HCT116 (cell line): Measurements from ENCODE around the gene GPR108. TPM values are rescaled to one million over a fixed set of nuclear protein-coding genes. Genes with fewer than 3 reads are reported as not detected.

Experiments
- ATAC-seq: fragments of 200-7000 bp; cut with Tn5 transposase; 2 replicates; pipeline ENCODE4 v1.9.1; 2020; ENCODE audit warnings: mild to moderate bottlenecking, moderate library complexity
- BruUV-seq: library from RNA; stranded (reverse); fragments of 400-500 nt; replicated peaks from 2 replicates; lab custom pipeline; 2021; lab: Mats Ljungman, UMichigan
- CTCF ChIA-PET: fragments of 300-600 bp; sonication (Branson Sonifier 250); formaldehyde crosslinking; loops from one replicate; lab custom pipeline; 2021; ENCODE audit warnings: antibody characterized with exemption; lab: Charles Lee
- POLR2A ChIA-PET: fragments of 300-600, 350-600 bp; sonication (Branson Sonifier 250); formaldehyde crosslinking; loops from one replicate; lab custom pipeline; 2021; ENCODE audit warnings: antibody characterized with exemption; lab: Charles Lee
- RAD21 ChIA-PET, 2 experiments: fragments of 300-600 bp; sonication (Branson Sonifier 250); formaldehyde crosslinking; loops; one replicate each; lab custom pipeline; 2023; ENCODE audit warnings: low total read pairs in 2 of 2; ENCODE audit not compliant: uncharacterized antibody in 2 of 2, unreplicated experiment in 2 of 2, low non-redundant PET in 1 of 2; lab: Charles Lee
- DNase-seq: peaks from one replicate; pipeline ENCODE4 v3.0.0-alpha.2; 2010; ENCODE audit warnings: low read depth, low spot score
- H2AFZ ChIP-seq: fragments of 200-600 bp; shearing (Covaris generic), sonication (generic); 2 replicates; pipeline ENCODE4 v1.6.1; 2017; ENCODE audit warnings: low read depth, mixed run types, mixed read lengths, antibody characterized with exemption, low read length; ENCODE audit not compliant: poor library complexity, severe bottlenecking
- H3K27ac ChIP-seq: 2 replicates; pipeline ENCODE4 v1.5.1; 2012; ENCODE audit warnings: low read depth, low read length
- H3K27me3 ChIP-seq: fragments of 200-600 bp; sonication (generic); 2 replicates; pipeline ENCODE4 v1.6.1; 2016; ENCODE audit warnings: mixed run types, low read length, mixed read lengths; ENCODE audit not compliant: insufficient read depth
- H3K36me3 ChIP-seq, 2 experiments: fragments of 200-500 bp in 1 of 2; fragments of 200-600 bp in 1 of 2; sonication (Bioruptor generic) in 1 of 2; sonication (generic) in 1 of 2; 2 replicates each; pipeline versions ENCODE4 v1.5.1 to v1.6.1; 2014 to 2016; ENCODE audit warnings: low read length in 2 of 2, inconsistent platforms in 1 of 2, mixed read lengths in 1 of 2, mixed run types in 1 of 2; ENCODE audit not compliant: insufficient read depth in 2 of 2, control insufficient read depth in 1 of 2
- H3K4me1 ChIP-seq, 2 experiments: fragments of 200-600 bp in 1 of 2; sonication (generic) in 1 of 2; 2 replicates each; pipeline versions ENCODE4 v1.5.1 to v1.6.1; 2012 to 2017; ENCODE audit warnings: low read length in 2 of 2, inconsistent platforms in 1 of 2, mild to moderate bottlenecking in 1 of 2, mixed read lengths in 1 of 2, mixed run types in 1 of 2, moderate library complexity in 1 of 2; ENCODE audit not compliant: insufficient read depth in 2 of 2, control insufficient read depth in 1 of 2
- H3K4me2 ChIP-seq: fragments of 200-600 bp; sonication (generic); 2 replicates; pipeline ENCODE4 v1.6.1; 2017; ENCODE audit warnings: mixed run types, low read length, mixed read lengths
- H3K4me3 ChIP-seq, 2 experiments: fragments of 200-600 bp in 1 of 2; sonication (generic) in 1 of 2; replicated peaks in 1 of 2; 2 replicates each; pipeline ENCODE4 v1.5.1; 2011 to 2016; ENCODE audit warnings: low read length in 2 of 2, control low read depth in 1 of 2, low read depth in 1 of 2, mild to moderate bottlenecking in 1 of 2, mixed read lengths in 1 of 2, mixed run types in 1 of 2
- H3K79me2 ChIP-seq: fragments of 200-600 bp; sonication (generic); 2 replicates; pipeline ENCODE4 v1.6.1; 2017; ENCODE audit warnings: mild to moderate bottlenecking, mixed run types, low read length, moderate library complexity, mixed read lengths; ENCODE audit not compliant: insufficient read depth
- H3K9ac ChIP-seq: fragments of 200-600 bp; sonication (generic); 2 replicates; pipeline ENCODE4 v1.6.1; 2016; ENCODE audit warnings: low read length, mixed read lengths
- H3K9me2 ChIP-seq: fragments of 200-600 bp; sonication (generic), shearing (Covaris generic); 2 replicates; pipeline ENCODE4 v1.6.1; 2017; ENCODE audit warnings: mixed run types, mild to moderate bottlenecking, moderate library complexity; ENCODE audit not compliant: insufficient read depth
- H3K9me3 ChIP-seq, 2 experiments: fragments of 200-500 bp in 1 of 2; fragments of 200-600 bp in 1 of 2; sonication (Bioruptor generic) in 1 of 2; sonication (generic) in 1 of 2; 2 replicates each; pipeline ENCODE4 v1.6.1; 2014 to 2017; ENCODE audit warnings: low read length in 2 of 2, mixed read lengths in 2 of 2, inconsistent platforms in 1 of 2, low read depth in 1 of 2, mild to moderate bottlenecking in 1 of 2, mixed run types in 1 of 2, moderate library complexity in 1 of 2; ENCODE audit not compliant: control insufficient read depth in 1 of 2, insufficient read depth in 1 of 2
- H4K20me1 ChIP-seq: fragments of 200-600 bp; sonication (generic), shearing (Covaris generic); 2 replicates; pipeline ENCODE4 v1.6.1; 2017; ENCODE audit warnings: mixed run types, mild to moderate bottlenecking, moderate library complexity; ENCODE audit not compliant: insufficient read depth
- CBX3 ChIP-seq: IDR thresholded peaks from 2 replicates; pipeline ENCODE4 v1.6.1; 2012; ENCODE audit warnings: low read depth
- CEBPB ChIP-seq: IDR thresholded peaks from 2 replicates; pipeline ENCODE4 v1.6.1; 2012; ENCODE audit warnings: low read depth
- ELF1 ChIP-seq: IDR thresholded peaks from 2 replicates; pipeline ENCODE4 v1.6.1; 2012; ENCODE audit warnings: low read depth, borderline replicate concordance
- EZH2 ChIP-seq: fragments of 200-600 bp; sonication (generic); IDR thresholded peaks from 2 replicates; pipeline ENCODE4 v1.6.1; 2017; ENCODE audit warnings: antibody characterized with exemption, mixed run types
- FOSL1 ChIP-seq: IDR thresholded peaks from 2 replicates; pipeline ENCODE4 v1.6.1; 2012; ENCODE audit warnings: low read depth
- JUND ChIP-seq: IDR thresholded peaks from 2 replicates; pipeline ENCODE4 v1.6.1; 2012
- POLR2A ChIP-seq: IDR thresholded peaks from 2 replicates; pipeline ENCODE4 v1.7.0; 2011; ENCODE audit warnings: borderline replicate concordance; ENCODE audit not compliant: insufficient read depth, insufficient read length; ENCODE audit errors: extremely low read depth
- POLR2AphosphoS5 ChIP-seq: IDR thresholded peaks from 2 replicates; pipeline ENCODE4 v1.6.1; 2011; ENCODE audit warnings: mild to moderate bottlenecking, low read depth, low read length, moderate library complexity
- RAD21 ChIP-seq: IDR thresholded peaks from 2 replicates; pipeline ENCODE4 v1.6.1; 2012; ENCODE audit warnings: low read depth, mild to moderate bottlenecking
- REST ChIP-seq: IDR thresholded peaks from 2 replicates; pipeline ENCODE4 v1.6.1; 2012; ENCODE audit warnings: low read depth
- SIN3A ChIP-seq: IDR thresholded peaks from 2 replicates; pipeline ENCODE4 v1.6.1; 2012; ENCODE audit warnings: low read depth
- SP1 ChIP-seq: IDR thresholded peaks from 2 replicates; pipeline ENCODE4 v1.6.1; 2012; ENCODE audit warnings: low read depth
- SRF ChIP-seq: IDR thresholded peaks from 2 replicates; pipeline ENCODE4 v1.6.1; 2012; ENCODE audit warnings: low read depth
- YY1 ChIP-seq: IDR thresholded peaks from 2 replicates; pipeline ENCODE4 v1.6.1; 2011; ENCODE audit warnings: low read length, low read depth, moderate library complexity, mild to moderate bottlenecking; ENCODE audit not compliant: insufficient replicate concordance; ENCODE audit errors: extremely low read depth
- ZBTB33 ChIP-seq: IDR thresholded peaks from 2 replicates; pipeline ENCODE4 v1.6.1; 2011; ENCODE audit warnings: mild to moderate bottlenecking, low read length, moderate library complexity; ENCODE audit not compliant: insufficient replicate concordance; ENCODE audit errors: extremely low read depth
- ZNF274 ChIP-seq: fragments of 200-500 bp; sonication (Bioruptor generic); IDR thresholded peaks from 2 replicates; pipeline ENCODE4 v1.6.1; 2014; ENCODE audit warnings: mild to moderate bottlenecking, low read depth, low read length, inconsistent platforms
- intact Hi-C: fragments of 100-400 bp; cut with micrococcal nuclease; formaldehyde crosslinking; loops from 2 replicates; pipeline ENCODE4 v1.10.0; 2022
- total RNA-seq: library from RNA; stranded (reverse); gene quantifications from one replicate; pipeline ENCODE4 v1.2.1, GENCODE V29; 2021; ENCODE audit not compliant: unreplicated experiment

Gene GPR108
- total RNA-seq, 1 experiment from 2014 or later, result 75.0 TPM

- Histone ChIP-seq H2AFZ (no peak overlapping the region), H4K20me1 (no peaks in the 10 kb centered on the region), H3K36me3 (no peaks in the 10 kb centered on the region), H3K9me3 (no peaks in the 10 kb centered on the region), H3K27ac (no peak overlapping the region), H3K9me2 (no peaks in the 10 kb centered on the region), H3K4me2 (no peak overlapping the region), H3K79me2 (no peaks in the 10 kb centered on the region), H3K4me3 (no peak overlapping the region), H3K4me1 (no peaks in the 10 kb centered on the region; a peak in 1 of 4 replicates), H3K27me3 (no peaks in the 10 kb centered on the region), H3K9ac (no peak overlapping the region)
- DNase-seq (no peak), ATAC-seq (no peak)
- POLR2A ChIA-PET, result no interaction called here
- BruUV-seq, result no TSS peak
- intact Hi-C loops, result no loop called here
- CTCF ChIA-PET, result no interaction called here
- TF ChIP-seq POLR2A (no peak), CBX3 (no peak), ZBTB33 (no peak), REST (no peak), ELF1 (no peak), CEBPB (no peak), POLR2AphosphoS5 (no peak), FOSL1 (no peak), JUND (no peak), SP1 (no peak), ZNF274 (no peak), SRF (no peak), YY1 (no peak), SIN3A (no peak), RAD21 (no peak), EZH2 (no peak)
- RAD21 ChIA-PET, result no interaction called here
These were observed 40.1 kb upstream of the GPR108 start for GRCh38 chr19:6777434-6777833.
